GM18498 (cell line): ENCODE data around the gene LIMK2.
A peak's percentile ranks its signal among the peaks of the same experiment; 100 is the strongest.
"Not testable (repeated sequence)": the region's sequence is repeated elsewhere in the genome, so short reads cannot be mapped to it uniquely, and the experiment has no call there.

Experiments used
- ATAC-seq: cut with Tn5 transposase; IDR thresholded peaks from one replicate; pipeline ENCODE4 v1.9.1; 2021; ENCODE audit warnings: mild to moderate bottlenecking, moderate library complexity; ENCODE audit not compliant: unreplicated experiment

Gene LIMK2

DNA sequence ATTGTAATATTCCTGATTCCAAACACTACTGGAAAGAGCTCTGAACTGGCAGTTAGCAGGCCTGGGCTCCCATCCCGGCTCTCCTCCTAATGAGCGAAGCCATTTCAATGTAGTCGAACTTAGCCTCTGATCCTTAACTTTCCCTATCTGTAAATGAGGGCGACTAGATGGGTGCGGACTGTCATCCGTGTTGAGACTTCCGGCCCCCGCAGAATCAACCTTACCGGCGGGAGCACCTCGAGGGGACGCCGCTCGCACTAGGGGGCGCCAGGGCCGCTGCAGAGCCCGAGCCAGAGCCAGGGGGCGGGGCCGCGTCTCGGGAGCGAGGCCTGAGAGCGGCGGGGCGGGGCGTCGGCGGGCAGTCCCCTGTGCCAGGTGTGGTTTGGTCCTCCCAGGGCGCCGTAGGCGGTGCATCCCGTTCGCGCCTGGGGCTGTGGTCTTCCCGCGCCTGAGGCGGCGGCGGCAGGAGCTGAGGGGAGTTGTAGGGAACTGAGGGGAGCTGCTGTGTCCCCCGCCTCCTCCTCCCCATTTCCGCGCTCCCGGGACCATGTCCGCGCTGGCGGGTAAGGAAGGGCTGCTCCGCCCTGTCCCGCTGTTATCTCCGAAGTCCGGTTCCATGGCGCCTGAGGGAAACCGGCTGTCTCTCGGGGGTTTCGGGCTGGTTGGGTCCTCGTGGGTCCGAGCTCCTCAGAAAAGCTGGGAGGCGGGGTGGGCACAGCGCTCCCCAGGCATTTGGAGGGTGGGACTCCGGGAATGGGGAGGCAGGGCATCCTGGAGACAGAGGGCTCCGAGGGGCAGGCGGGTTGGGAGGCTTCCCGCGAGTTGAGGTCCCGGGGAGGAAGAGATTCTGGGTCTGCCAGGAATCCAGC lies at the start of gene LIMK2:
Gene LIMK2, plus strand, starts transcription at position 437 of the 869 bp plus-strand sequence. Its CDS starts 111 bp downstream, at position 548.
- ATAC-seq = peak; percentile 91

DNA sequence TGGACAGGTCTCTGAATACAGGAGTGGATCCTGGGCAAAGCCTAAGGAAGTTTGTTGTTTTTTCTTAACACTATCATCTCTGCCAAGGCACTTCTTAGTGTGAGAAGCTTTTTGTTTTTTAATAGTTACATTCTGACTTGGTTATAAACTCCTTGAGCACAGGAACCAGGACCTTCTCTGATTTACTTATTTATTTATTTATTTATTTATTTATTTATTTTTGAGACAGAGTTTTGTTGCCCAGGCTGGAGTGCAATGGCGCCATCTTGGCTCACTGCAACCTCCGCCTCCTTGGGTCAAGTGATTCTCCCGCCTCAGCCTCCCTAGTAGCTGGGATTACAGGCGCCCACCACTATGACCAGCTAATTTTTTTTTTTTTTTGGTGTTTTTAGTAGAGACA lies 41.1 kb upstream of the LIMK2 start:
- no peak for ATAC-seq

DNA sequence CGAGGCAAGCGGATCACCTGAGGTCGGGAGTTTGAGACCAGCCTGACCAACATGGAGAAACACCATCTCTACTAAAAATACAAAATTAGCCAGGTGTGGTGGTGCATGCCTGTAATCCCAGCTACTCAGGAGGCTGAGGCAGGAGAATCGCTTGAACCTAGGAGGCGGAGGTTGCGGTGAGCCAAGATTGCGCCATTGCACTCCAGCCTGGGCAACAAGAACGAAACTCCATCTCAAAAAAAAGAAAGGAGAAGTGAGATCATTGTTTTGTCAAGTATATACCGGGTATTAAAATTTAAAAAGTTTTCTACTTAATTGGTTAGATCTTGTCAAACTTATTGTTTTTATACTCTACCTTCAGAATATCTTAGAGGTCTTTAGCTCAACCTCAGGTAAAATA lies 40.4 kb upstream of the LIMK2 start:
- not testable (repeated sequence) for ATAC-seq

DNA sequence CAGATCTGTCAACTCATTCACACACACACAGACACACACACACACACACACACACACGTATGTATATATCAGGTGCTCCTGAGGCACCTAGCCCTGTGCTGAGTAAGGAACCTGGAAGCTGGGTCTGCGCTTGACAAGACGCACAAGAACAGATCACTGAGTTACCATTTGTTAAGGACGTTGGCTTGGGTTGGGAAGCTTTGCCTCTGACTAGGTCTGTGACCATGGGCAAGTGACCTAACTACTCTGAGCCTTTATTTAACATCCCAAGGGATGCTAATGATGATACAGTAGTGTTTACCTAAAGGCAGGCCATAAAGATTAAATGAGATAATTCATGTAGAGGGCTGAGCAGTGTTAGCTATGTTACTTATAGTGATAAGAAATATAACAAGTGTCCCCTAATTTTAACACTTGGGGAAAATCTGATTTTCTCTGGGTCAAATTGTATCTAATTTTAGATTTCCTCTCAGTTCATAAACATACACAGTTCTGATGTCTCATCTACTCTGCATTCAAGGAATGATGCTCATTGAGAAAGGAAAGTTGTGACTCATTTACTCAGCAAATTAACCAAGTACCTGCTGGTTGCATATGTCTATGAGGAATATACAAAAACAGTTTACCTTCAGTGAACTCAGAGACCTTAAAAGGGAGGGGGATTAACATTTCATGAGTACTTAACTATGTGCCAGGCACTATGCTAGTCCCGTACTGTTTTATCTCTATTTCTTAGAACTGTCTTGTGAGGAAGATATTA lies 38.5 kb upstream of the LIMK2 start:
- no peak for ATAC-seq

DNA sequence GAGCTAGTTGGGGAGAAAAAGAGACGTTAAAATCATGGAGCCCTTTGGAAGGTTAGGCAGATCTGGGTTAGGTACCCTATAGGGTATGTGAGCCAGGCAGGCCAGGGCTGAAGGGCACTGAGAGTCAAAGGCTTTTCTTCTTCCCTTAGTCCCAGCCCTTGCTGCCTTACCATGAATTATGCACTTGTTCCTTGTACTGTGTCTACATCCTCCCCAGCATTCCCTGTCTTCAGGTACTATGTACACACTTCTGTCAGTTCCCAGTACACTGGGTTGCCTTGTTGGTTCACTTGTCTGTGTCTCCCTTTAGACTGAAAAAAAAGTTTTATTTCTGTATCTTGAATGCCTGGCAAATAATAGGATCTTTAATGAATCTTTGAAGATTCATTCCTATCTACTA lies 35.2 kb upstream of the LIMK2 start:
- ATAC-seq = no peak

DNA sequence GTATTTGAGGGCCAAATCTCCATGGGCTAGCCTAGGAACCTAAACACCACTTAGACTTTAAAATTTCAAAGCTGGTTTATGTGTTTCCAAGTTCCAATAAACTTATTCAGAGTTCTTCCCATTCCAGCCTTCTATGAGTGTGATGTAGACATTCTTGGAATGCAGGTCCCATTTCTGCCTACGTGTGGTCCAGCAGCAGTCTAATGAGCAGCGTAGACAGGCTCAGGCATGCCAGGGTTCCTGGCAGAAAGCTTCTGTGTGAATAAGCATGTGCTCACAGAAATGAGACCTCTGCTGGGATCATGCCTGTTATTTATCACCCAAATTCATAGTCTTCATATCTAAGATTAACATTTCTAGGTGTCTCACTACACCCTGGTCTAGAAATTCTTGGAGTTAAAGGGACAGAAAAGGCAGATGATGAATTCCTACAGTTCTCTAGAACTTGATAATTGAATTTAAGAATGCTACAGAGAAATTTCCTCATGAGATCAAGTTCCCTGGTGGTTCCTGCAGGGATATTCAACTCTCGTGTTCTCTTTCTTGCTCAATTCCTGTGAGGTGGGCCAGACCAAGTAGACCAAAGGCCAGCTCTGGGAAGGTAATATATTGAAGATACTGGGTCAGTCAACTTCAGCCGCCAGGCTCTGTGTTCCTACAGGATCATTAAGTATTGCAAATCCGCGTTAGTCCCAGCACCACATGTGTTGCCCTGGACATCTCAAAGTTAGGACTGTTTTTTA lies 34.5 kb upstream of the LIMK2 start:
- ATAC-seq = no peak

DNA sequence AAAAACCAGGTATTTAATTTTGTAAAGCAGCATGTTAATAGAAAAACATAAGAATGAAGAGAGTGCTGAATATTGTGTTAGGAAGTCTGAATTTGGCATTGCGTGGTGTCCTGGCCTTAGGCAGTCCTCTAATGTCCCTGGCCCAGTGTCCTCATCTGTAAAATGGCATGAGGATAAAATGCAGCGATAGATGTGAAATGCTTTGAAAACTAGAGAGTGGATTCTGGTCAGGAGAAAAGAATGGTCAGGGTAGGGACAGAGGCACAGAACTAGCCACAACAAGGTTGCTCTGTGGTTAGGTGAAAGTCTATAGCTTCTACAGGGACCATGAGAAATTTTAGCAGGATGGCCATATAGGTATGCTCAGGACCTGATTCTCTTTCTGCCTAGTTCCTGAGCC lies 33.2 kb upstream of the LIMK2 start:
- no peak for ATAC-seq

DNA sequence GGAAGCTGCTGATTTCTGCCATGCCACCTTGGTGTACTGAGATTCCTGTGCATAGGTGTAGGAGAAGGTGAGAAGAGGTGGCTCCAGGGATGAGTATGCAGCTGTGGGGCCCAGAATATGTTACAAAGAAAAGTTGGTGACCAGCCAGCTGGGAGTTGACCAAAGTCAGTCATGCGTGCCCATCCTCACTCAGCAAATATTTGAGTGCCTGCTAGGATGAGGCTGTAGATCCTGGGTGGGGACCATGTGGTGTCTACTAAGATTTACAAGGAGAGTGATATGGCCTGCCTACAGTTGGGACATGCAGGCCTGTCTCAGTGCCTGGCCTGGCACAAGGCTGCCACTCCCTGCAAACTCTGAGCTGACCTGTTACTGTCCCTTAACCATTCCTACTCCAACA lies 32.8 kb upstream of the LIMK2 start:
- ATAC-seq = no peak

DNA sequence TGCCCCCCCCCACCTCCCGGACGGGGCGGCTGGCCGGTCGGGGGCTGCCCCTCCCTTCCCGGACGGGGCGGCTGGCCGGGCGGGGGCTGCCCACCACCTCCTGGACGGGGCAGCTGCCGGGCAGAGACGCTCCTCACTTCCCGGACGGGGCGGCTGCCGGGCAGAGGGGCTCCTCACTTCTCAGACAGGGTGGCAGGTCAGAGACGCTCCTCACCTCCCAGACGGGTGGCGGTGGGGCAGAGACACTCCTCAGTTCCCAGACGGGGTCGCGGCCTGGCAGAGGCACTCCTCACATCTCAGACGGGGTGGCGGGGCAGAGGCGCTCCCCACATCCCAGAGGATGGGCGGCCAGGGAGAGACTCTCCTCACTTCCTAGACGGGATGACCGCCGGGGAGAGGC lies 28.1 kb upstream of the LIMK2 start:
- ATAC-seq = no peak

DNA sequence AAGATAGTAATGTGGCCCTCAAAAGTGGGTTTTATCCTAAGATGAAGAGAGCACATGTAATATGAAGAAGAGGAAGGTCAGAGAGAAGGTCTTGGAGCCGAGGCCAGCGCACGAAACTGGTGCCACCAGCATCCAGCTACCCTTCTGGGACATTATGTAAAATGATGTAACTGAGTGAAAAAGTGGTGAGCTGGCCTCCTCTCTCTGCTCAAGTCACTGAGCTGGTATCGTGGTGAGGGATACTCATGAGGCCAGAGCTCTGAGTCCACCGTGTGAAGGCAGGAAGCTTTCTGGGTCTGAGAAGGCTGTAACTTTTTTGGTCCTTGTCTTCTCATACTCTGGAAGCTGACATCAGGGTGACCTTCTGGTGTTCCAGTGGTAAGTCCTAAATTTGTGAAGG lies 27.0 kb upstream of the LIMK2 start:
- ATAC-seq = no peak

DNA sequence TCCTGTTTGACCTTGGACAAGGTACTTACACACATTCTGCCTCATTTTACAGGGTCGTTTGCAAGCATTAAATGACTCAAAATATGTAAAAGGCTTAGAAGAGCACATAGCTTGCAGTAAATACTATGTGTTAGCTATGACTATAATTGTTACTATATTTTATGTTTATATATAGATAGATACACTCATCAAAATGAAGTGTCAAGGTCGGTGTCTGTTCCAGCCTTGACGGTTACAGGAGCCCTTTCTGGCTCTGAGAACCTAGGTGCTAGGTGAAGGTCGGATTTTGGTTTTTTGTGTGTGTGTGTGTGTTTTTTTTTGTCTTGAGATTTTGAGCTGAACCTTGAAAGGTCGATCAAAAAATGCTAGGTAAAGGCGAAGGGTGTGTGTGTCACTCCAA lies 24.5 kb upstream of the LIMK2 start:
- ATAC-seq = no peak

DNA sequence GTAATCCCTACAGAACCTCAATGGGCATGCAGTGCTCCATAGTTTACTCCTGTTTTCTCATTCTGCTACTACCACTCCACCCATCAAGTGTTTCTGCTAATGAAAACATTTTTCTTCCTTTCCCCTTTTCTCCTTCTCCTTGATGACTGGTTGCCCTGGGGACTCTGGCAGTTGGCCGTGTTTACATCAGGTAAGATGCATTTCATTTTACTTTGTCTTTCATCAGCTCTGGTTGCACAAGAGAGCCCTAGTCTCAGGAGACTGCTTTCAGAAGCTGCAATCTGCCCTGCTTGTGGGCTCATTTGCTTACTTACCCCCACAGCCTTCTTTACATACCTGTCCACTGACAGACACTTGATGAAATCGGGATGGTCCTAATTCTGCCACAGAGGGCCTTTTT lies 19.6 kb upstream of the LIMK2 start:
- ATAC-seq = no peak

DNA sequence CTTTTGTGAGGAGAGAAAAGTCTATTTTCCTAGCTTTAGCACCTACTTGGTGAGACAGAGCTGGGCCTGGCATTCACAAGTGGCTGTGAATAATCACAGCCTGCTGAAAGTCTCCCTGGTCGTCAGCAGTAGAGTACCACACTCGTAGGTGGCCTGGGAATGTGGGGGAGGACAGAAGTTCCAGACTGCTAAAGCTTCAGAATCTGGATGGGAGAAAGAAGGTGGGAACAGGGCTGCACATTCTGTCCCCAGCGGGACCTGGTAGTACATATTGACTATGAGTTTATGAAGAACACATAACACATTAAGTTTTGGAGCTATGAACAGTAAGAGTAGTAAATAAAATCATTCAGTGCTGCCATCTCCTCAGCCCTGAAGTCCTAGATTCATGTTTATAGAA lies 19.0 kb upstream of the LIMK2 start:
- ATAC-seq = no peak

DNA sequence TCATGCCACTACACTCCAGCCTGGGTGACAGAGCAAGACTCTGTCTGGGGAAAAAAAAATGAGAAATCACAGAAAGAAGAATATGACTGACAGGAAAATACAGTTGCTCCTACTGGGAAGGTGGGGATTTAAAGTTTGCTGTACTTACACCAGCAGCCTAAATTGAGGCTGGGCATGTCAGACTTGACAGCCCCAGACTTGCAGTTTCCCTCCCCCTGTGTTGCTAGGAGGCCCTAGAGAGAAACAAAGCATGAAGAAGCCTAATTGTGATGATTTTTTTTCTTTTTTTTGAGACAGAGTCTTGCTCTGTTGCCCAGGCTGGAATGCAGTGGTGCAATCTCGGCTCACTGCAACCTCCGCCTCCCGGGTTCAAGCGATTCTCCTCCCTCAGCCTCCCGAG lies 17.4 kb upstream of the LIMK2 start:
- not testable (repeated sequence) for ATAC-seq

DNA sequence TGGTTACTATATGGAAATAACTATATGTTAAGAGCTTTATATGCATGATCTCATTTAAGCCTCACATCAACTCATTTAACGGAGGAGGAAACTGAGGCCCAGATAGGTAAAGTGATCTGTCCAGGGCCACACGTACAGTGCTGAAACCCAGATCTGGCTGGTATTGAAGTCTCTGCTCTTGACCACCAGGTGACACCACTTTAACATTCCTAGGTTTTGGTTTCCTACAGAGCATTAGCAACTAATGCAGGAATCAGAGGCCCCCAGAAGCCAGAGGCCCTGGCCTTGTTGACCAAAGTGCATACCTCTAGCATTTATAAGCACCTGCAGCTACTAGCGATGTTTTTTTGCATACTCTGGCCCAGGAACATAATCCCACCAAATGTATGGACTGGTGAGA lies 12.9 kb upstream of the LIMK2 start:
- no peak for ATAC-seq

DNA sequence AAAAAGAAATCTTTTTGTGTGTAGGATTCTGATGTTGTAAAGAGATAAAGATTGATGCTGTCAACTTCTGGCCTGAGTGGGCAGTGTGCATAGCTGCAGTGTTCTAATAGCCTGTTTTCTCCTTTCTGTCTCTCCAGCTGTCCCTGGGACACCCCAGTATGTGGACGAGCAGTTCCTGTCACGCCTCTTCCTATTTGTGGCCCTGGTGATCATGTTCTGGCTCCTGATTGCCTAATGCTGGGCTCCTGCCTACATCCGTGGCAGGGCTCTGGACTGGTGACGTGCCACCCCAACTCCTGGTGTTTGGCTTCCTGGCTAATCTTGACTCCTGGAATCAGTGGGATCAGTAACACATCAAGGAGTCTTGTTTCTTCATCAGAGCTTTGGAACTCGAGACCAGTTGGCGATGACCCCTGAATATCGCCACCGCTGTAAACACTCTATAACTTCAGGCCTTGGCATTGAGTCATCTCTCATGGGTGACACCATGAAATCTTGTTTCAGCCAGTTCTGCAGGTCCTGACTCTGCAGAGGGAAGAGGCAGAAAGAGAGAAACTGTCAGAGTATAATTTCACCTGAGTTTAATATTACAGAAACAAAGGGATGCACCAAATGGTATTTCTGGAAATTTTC lies 7.6 kb upstream of the LIMK2 start:
- ATAC-seq = not testable (repeated sequence)

DNA sequence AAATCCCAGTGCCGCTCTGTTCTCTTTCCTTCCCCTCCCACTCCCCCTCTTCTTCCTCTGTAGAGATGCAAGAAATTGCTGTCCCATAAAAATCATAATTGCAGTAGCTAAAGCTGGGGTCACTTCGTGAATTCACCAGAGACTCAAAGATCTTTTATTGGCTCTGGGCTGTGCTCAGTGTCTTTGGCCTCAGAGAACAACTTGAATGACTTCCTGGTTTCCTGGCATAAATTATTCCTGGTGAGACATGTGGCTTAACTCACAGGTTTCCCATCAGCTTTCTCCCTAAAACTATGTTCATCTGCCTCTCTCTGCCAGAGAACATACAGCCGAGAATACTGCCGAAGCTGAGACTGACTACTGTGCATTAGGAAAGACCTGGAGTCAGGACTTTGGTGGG lies 7.0 kb upstream of the LIMK2 start:
- not testable (repeated sequence) for ATAC-seq

DNA sequence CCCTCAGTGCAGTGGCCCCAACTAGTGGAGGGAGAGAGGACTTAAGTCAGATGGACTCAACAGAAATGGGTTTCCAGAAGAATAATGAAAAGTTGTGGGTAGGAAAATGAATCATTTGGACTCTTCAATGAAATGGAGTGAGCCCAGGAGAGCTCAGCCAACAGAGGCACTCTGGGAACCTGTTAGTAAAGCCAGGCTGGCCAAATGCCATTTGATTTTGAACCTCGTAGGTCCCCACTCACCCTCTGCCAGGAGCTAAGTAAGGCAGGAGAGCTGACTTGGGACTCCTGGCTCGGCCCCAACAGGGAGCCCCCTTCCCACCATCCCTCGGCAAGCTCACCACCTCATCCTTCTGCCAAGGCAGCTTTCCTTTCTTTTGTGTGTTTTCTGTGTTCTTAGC lies 5.6 kb upstream of the LIMK2 start:
- not testable (repeated sequence) for ATAC-seq

DNA sequence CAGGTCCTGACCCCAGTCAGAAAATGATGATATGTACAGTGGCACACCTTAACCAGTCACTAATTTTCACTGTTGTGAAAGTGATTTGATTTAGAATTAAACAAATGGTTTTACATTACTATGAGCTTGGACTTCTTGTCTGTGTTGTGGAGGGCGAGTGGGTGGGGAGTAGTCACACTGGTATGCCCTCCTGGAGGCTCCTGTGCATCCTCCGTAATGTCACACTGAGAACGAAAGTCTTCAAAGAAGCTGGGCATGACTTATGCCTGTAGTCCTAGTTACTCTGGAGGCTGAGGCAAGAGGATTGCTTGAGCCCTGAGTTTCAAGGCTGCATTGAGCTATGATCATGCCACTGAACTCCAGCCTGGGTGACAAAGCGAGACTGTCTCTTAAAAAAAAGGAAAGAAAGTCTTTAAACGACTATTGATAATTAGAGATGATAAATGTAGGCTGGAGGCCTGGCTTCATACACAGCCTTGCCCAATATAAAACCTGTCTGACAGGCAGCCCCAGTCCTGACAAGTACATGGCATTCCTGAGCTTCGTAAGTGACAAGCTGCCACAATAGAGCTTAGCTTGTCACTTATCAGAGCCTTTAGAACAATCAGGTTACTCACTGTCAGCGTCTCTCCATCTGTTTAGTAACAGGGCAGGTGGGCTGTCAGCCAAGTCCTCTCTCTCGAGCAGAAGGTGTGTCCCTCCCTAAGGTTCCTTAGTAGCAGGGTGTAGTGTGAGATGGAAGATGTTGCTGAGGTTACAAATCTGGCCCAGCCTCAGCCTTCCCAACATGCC lies 5.0 kb upstream of the LIMK2 start:
- ATAC-seq = no peak
